CD4-positive, alpha-beta T cell treated with Interleukin-21 for 1 hour (primary cell): ENCODE data around the gene USP25.

Experiments
- DNase-seq: peaks from one replicate; pipeline ENCODE4 v3.0.0-alpha.2; 2020

Gene USP25

GRCh38 chr21:15868940-15869339 is 139.2 kb downstream of the USP25 start:
- DNase-seq, result no peak

GRCh38 chr21:15870819-15871218 is 141.0 kb downstream of the USP25 start:
- DNase-seq, result no peak

- DNase-seq, result no peak
Measured at GRCh38 chr21:15872236-15872635, 142.5 kb downstream of the USP25 start.

- no peak for DNase-seq
Measured at GRCh38 chr21:15874615-15875014, 144.8 kb downstream of the USP25 start.

GRCh38 chr21:15875286-15875685 is 145.5 kb downstream of the USP25 start:
- no peak for DNase-seq

- DNase-seq, result no peak
Measured at GRCh38 chr21:15893902-15894301, 164.1 kb downstream of the USP25 start.

- no peak for DNase-seq
Measured at GRCh38 chr21:15894596-15894995, 164.8 kb downstream of the USP25 start.

- no peak for DNase-seq
Measured at GRCh38 chr21:15895142-15896106, 165.6 kb downstream of the USP25 start.

- DNase-seq, result no peak
Measured at GRCh38 chr21:15896501-15896900, 166.7 kb downstream of the USP25 start.

- no peak for DNase-seq
Measured at GRCh38 chr21:15904389-15904788, 174.6 kb downstream of the USP25 start.

GRCh38 chr21:15908187-15908586 is 178.4 kb downstream of the USP25 start:
- no peak for DNase-seq

- DNase-seq, result no peak
Measured at GRCh38 chr21:15928196-15928595, 198.4 kb downstream of the USP25 start.

- no peak for DNase-seq
Measured at GRCh38 chr21:15928686-15929425, 199.1 kb downstream of the USP25 start.

GRCh38 chr21:15929536-15929935 is 199.8 kb downstream of the USP25 start:
- no peak for DNase-seq
